Renal cortex interstitium (tissue), 15 donors: ENCODE data around the gene GK. TPM values are rescaled to one million over a fixed set of nuclear protein-coding genes. Genes with fewer than 3 reads are reported as not detected.
"Not testable (repeated sequence)": the region's sequence is repeated elsewhere in the genome, so short reads cannot be mapped to it uniquely, and the experiment has no call there.

Source experiments
- DNase-seq, 11 donors: peaks; one replicate each; pipeline ENCODE4 v3.0.0-alpha.2; 2013; ENCODE audit warnings: low read depth in 9 of 11, low spot score in 4 of 11; ENCODE audit errors: extremely low read depth in 1 of 11
- long read RNA-seq, 16 experiments: transcript quantifications; one replicate each; lab custom pipeline, GENCODE V29; 2026
- polyA plus RNA-seq, 3 donors: library from polyadenylated mRNA; unstranded; fragments of 120-200 nt; gene quantifications; one replicate each; pipeline ENCODE4 v1.2.1, GENCODE V29; 2013; ENCODE audit not compliant: insufficient read length in 3 of 3

Gene GK
- polyA plus RNA-seq = 100 to 1,000 TPM in 2 of 3 donors, 10 to 100 TPM in 1; 81.1 to 138 (median 116) TPM
- long read RNA-seq, donor 1, full-length matches to known transcripts = 16 of 30 reads
- long read RNA-seq, donor 1, partial matches to known transcripts = 14 of 30 reads
- long read RNA-seq, donor 1, other reads (novel, unspliced or antisense) = 0 of 30 reads
- long read RNA-seq, donor 2, transcript GK-204 (19 exons, 2,063 nt) = major isoform, 8 of 28 reads
- long read RNA-seq, donor 2, partial matches to known transcripts = 19 of 28 reads
- long read RNA-seq, donor 2, other reads (novel, unspliced or antisense) = 0 of 28 reads
- long read RNA-seq, donor 3, full-length matches to known transcripts = 11 of 26 reads
- long read RNA-seq, donor 3, partial matches to known transcripts = 15 of 26 reads
- long read RNA-seq, donor 3, other reads (novel, unspliced or antisense) = 0 of 26 reads
- long read RNA-seq, donor 4, transcript GK-204 (19 exons, 2,063 nt) = major isoform, 24 of 123 reads
- long read RNA-seq, donor 4, partial matches to known transcripts = 98 of 123 reads
- long read RNA-seq, donor 4, other reads (novel, unspliced or antisense) = 0 of 123 reads
- long read RNA-seq, donor 5, transcript GK-204 (19 exons, 2,063 nt) = major isoform, 40 of 345 reads
- long read RNA-seq, donor 5, partial matches to known transcripts = 300 of 345 reads
- long read RNA-seq, donor 5, other reads (novel, unspliced or antisense) = 0 of 345 reads
- long read RNA-seq, donor 6, transcript GK-204 (19 exons, 2,063 nt) = major isoform, 17 of 56 reads
- long read RNA-seq, donor 6, partial matches to known transcripts = 34 of 56 reads
- long read RNA-seq, donor 6, other reads (novel, unspliced or antisense) = 0 of 56 reads
- long read RNA-seq, donor 7, transcript GK-204 (19 exons, 2,063 nt) = major isoform, 14 of 114 reads
- long read RNA-seq, donor 7, partial matches to known transcripts = 98 of 114 reads
- long read RNA-seq, donor 7, other reads (novel, unspliced or antisense) = 0 of 114 reads
- long read RNA-seq, donor 8, transcript GK-204 (19 exons, 2,063 nt) = major isoform, 32 of 92 reads
- long read RNA-seq, donor 8, partial matches to known transcripts = 60 of 92 reads
- long read RNA-seq, donor 8, other reads (novel, unspliced or antisense) = 0 of 92 reads
- long read RNA-seq, donor 9, full-length matches to known transcripts = 20 of 87 reads
- long read RNA-seq, donor 9, partial matches to known transcripts = 67 of 87 reads
- long read RNA-seq, donor 9, other reads (novel, unspliced or antisense) = 0 of 87 reads
- long read RNA-seq, donor 10, transcript GK-204 (19 exons, 2,063 nt) = major isoform, 12 of 146 reads
- long read RNA-seq, donor 10, partial matches to known transcripts = 131 of 146 reads
- long read RNA-seq, donor 10, other reads (novel, unspliced or antisense) = 0 of 146 reads
- long read RNA-seq, donor 11, transcript GK-204 (19 exons, 2,063 nt) = major isoform, 9 of 29 reads
- long read RNA-seq, donor 11, partial matches to known transcripts = 18 of 29 reads
- long read RNA-seq, donor 11, other reads (novel, unspliced or antisense) = 0 of 29 reads
- long read RNA-seq, donor 12, transcript GK-204 (19 exons, 2,063 nt) = major isoform, 8 of 8 reads
- long read RNA-seq, donor 12, partial matches to known transcripts = 0 of 8 reads
- long read RNA-seq, donor 12, other reads (novel, unspliced or antisense) = 0 of 8 reads
- long read RNA-seq, donor 13, transcript GK-204 (19 exons, 2,063 nt) = major isoform, 19 of 70 reads
- long read RNA-seq, donor 13, transcript GK-205 (20 exons, 3,638 nt) = minor isoform, 6 of 70 reads
- long read RNA-seq, donor 13, partial matches to known transcripts = 44 of 70 reads
- long read RNA-seq, donor 13, other reads (novel, unspliced or antisense) = 0 of 70 reads
- long read RNA-seq, donor 14, transcript GK-204 (19 exons, 2,063 nt) = major isoform, 5 of 66 reads
- long read RNA-seq, donor 14, partial matches to known transcripts = 61 of 66 reads
- long read RNA-seq, donor 14, other reads (novel, unspliced or antisense) = 0 of 66 reads
- long read RNA-seq, donor 15, transcript GK-204 (19 exons, 2,063 nt) = major isoform, 5 of 6 reads
- long read RNA-seq, donor 15, partial matches to known transcripts = 0 of 6 reads
- long read RNA-seq, donor 15, other reads (novel, unspliced or antisense) = 0 of 6 reads
- long read RNA-seq, donor 16, full-length matches to known transcripts = 37 of 103 reads
- long read RNA-seq, donor 16, partial matches to known transcripts = 66 of 103 reads
- long read RNA-seq, donor 16, other reads (novel, unspliced or antisense) = 0 of 103 reads

- no peak for DNase-seq
Observed at GRCh38 chrX:30653415-30654131, at the start of gene GK. TSS of gene GK (plus strand) at chrX:30653423. CDS start at chrX:30653538, 115 bp downstream.

DNA sequence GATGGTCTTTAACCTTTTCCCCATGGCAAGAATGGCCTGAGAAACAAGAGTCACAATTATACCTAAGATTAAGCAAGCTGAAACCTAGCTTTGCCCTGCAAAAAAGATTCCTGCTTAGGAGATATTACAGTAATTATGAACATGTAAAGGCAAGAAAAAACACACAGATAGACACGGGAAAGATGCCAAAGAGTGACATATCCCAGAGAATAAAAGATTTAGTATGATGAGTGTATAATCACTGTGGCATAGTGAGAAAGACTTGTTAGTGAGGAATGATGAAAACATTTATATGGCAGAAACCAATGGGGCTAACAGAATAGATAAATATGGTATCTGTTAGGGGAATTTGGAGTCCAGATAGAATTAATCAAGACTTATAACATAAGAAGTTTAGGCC is 46.1 kb upstream of the GK start:
- no peak for DNase-seq

- DNase-seq = no peak
Observed at GRCh38 chrX:30610026-30610425, 43.2 kb upstream of the GK start.

DNA sequence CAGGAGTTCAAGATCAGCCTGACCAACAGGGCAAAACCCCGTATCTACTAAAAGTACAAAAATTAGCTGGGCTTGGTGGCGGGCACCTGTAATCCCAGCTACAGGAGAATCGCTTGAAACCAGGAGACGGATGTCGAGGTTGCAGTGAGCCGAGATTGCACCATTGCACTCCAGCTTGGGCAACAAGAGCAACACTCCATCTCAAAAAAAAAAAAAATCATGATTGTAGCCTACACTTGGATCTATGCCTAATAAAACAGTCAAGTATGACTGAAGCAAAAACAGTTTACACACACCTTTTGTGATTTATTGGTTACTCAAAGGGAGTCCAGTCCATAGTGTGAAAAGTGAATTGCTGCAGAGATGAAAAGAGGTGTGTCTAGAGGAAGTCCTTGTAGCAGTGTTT is 41.0 kb upstream of the GK start:
- DNase-seq = no peak

- no peak for DNase-seq
Observed at GRCh38 chrX:30613721-30614120, 39.5 kb upstream of the GK start.

DNA sequence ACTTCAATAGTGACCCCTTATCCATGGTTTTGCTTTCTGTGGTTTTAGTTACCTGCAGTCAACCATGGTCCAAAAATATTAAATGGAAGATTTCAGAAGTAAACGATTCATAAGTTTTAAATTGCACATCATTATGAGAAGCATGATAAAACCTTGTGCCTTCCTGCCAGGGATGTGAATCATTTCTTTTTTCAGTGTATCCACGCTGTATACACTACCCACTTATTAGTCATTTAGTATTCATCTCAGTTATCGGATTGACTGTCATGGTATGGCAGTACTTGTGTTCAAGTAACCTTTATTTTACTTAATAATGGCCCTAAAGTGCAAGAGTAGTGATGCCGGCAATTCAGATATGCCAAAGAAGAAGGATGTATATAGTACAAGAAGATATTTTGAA is 38.0 kb upstream of the GK start:
- DNase-seq = no peak

DNA sequence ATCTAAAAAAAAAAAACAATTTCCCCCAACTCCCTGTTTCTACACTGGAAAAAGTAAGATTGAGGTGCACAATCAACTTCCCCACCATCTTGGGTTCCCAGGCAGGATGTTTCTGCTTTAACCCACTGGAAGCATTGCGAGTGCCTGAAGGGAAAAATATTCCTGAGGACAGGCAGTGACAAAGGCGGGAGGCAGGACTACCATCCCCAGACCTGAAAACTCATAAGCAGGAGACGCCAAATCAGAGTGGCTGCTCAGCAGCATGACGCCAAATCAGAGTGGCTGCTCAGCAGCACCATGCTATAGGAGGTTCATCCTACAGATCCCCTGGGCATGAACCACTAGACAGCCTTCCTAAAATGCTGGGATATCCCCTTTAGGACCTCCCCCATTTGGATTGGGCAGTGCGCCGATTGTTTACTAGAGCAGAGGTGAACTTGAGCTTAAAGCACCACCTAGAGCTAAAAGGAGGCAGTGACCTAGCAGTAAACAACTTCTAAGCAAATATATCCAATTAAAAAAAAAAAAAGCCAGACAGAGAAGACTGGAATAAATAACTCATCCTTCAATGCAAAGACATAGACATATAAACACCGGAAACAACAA is 35.0 kb upstream of the GK start:
- no peak for DNase-seq

DNA sequence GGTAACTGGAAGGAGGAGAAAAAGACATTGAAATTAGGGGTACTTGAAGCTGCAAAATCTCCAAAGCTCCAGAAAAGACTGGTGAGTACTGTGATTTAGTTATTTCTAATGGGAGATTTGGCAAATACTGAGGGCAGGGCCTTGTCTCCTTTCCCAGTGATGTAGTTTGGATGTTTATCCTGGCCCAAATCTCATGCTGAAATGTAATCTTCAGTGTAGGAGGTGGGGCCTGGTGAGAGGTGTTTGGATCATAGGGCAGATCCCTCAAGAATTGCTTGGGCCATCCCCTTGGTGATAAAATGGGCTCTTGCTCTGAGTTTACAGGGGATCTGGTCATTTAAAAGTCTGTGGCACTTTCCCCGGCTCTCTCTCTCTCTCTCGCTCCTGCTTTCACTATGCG is 33.1 kb upstream of the GK start:
- DNase-seq = no peak

GRCh38 chrX:30620980-30621618 is 32.1 kb upstream of the GK start:
- no peak for DNase-seq

DNA sequence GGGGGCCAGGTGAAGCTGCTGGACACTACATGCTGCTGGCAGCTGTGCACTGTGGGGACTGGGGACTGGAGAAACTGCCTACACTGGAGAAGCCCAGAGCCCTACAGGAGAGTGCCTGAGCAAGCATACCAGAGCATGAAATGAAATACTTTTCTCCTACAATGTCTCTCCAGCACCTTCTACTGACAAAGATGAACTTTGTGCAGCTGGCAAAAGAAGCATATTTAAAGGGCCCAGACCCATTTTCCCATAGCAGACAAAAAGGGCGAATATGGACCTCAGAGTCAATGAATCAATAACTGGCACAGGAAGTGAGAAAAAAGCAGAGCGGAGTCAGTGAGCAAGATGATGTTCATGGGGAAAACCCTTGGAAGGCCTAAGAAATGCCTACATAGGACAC is 30.9 kb upstream of the GK start:
- DNase-seq = no peak

DNA sequence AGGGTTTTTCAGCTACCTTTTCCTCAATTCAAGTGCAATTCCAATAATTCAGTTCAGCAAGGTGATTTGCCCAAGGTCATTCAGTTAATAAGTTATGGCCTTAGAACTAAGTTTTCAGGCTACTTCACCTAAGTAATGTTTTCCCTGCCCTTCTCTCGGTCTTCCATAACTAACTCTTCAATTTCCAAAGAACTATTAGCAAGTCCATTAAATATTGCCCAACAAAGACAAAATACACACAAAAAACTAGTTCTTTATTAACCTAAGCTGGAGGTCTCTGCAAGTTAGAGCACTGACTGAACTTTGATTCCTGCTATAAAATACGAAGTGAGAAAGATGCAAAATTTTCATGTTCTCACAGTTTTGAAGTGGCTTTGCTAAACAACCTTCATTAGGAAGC is 26.8 kb upstream of the GK start:
- no peak for DNase-seq

DNA sequence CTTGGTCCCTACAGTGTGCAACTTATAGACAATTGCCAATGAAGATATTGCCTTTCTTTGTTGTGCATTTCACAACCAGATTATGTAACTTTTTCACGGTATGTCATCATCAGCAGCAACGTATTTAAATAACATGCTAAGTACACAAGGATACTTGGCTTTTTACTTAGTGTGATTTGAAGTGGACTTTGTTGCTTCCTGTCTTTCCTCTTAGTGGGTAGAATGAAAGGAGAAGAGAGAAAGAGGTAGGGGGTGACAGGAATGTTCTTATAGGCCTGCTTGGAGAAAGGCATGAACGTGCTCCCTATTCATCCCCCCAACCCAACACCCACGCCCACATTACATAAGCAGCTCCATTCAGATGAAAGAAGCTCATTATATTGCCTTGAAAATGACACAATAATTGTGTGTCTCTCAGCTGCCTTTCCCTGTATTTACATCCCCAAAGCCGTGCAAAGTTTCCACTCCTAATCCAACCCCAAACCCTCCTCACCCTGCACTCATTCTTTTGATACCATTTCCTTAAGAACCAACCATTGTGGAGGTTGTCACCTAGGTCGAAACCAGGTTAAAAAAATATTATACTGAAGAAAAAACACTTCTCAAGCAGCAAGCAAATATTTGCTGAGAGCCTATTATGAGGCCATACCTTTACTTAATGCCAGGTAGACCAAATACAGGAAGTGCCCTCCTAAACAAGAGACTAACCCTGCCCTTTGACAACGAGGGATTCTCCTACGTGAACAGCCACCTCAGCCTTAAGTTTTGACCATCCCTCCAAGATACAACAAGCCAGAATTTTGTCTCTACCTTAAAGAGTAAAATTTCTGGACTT is 25.2 kb upstream of the GK start:
- DNase-seq = no peak

- not testable (repeated sequence) for DNase-seq
Observed at GRCh38 chrX:30634070-30634469, 19.2 kb upstream of the GK start.

DNA sequence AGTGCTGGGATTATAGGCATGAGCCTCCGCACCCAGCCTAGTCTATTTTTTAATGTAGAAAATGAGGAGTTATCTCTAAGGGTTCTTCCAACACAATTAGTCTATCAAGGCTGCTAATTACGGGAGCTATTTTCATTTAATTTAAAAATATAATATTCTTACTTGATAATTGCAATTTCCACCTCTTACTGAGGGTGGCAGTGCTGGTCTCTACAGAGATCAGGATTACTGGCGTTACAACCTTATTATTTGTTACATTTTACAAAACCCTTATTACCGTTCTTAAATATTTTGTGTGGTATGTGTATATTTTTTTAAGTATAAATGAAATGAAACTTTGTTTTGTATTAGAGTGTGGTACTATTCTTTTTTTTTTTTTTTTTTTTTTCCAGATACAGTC is 17.6 kb upstream of the GK start:
- no peak for DNase-seq
